ENCODE results near the gene CNOT10.
A peak's percentile ranks its signal among the peaks of the same experiment; 100 is the strongest.

CNOT10 gene

GRCh38 chr3:32818970-32819511 is 134.1 kb downstream of the CNOT10 start:
- peak overlapping the region; percentile 46 to 49 for H3K4me3 Mint-ChIP-seq
- H3K36me3 Mint-ChIP-seq (ENCODE audit: insufficient read depth): no peaks in the 10 kb centered on the region
- no peaks in the 10 kb centered on the region for H3K9me3 Mint-ChIP-seq
- ATAC-seq (replicated peaks) (no peak), DNase-seq (no peak)
- peaks cover 0 to 6% of the 10 kb centered on the region in 2 donors for H3K4me1 Mint-ChIP-seq (ENCODE audit: low read depth in 2 of 2)
- H3K27ac Mint-ChIP-seq: no peak overlapping the region
- H3K27me3 Mint-ChIP-seq: peaks cover 41 to 54% of the 10 kb centered on the region in 2 donors

- no peak overlapping the region for H3K27ac Mint-ChIP-seq
- peaks cover 0 to 4% of the 10 kb centered on the region in 2 donors for H3K4me1 Mint-ChIP-seq (ENCODE audit: low read depth in 2 of 2)
- peak overlapping the region; percentile 46 to 49 for H3K4me3 Mint-ChIP-seq
- no peaks in the 10 kb centered on the region for H3K9me3 Mint-ChIP-seq
- ATAC-seq (replicated peaks) (no peak), DNase-seq (no peak)
- H3K27me3 Mint-ChIP-seq: peaks cover 38 to 60% of the 10 kb centered on the region in 2 donors
- H3K36me3 Mint-ChIP-seq (ENCODE audit: insufficient read depth): no peaks in the 10 kb centered on the region
Measured at GRCh38 chr3:32819551-32820348, 134.8 kb downstream of the CNOT10 start.

GRCh38 chr3:32820430-32820829 is 135.4 kb downstream of the CNOT10 start:
- H3K27me3 Mint-ChIP-seq: peaks cover 35 to 61% of the 10 kb centered on the region in 2 donors
- H3K36me3 Mint-ChIP-seq (ENCODE audit: insufficient read depth): no peaks in the 10 kb centered on the region

GRCh38 chr3:32820971-32821685 is 136.1 kb downstream of the CNOT10 start:
- Mint-ChIP-seq H3K4me3 (no peak overlapping the region), H3K27me3 (peaks cover 28 to 54% of the 10 kb centered on the region in 2 donors), H3K9me3 (no peaks in the 10 kb centered on the region), H3K36me3 (ENCODE audit: insufficient read depth) (no peaks in the 10 kb centered on the region), H3K27ac (no peak overlapping the region), H3K4me1 (ENCODE audit: low read depth in 2 of 2) (peaks cover 0 to 4% of the 10 kb centered on the region in 2 donors)
- DNase-seq: no peak
- ATAC-seq (replicated peaks): no peak

More at GRCh38 chr3:32820430-32820829, 135.4 kb downstream of the CNOT10 start:
- Mint-ChIP-seq H3K9me3 (no peaks in the 10 kb centered on the region), H3K4me1 (ENCODE audit: low read depth in 2 of 2) (peaks cover 0 to 4% of the 10 kb centered on the region in 2 donors), H3K27ac (no peak overlapping the region), H3K4me3 (no peak overlapping the region)
- ATAC-seq (replicated peaks): no peak
- DNase-seq: no peak

- DNase-seq (no peak), ATAC-seq (replicated peaks) (no peak)
- Mint-ChIP-seq H3K27ac (no peak overlapping the region), H3K4me1 (ENCODE audit: low read depth in 2 of 2) (peaks cover 0 to 4% of the 10 kb centered on the region in 2 donors), H3K27me3 (peaks cover 27 to 47% of the 10 kb centered on the region in 2 donors), H3K9me3 (no peaks in the 10 kb centered on the region), H3K36me3 (ENCODE audit: insufficient read depth) (no peaks in the 10 kb centered on the region), H3K4me3 (no peak overlapping the region)
Measured at GRCh38 chr3:32821686-32822296, 136.8 kb downstream of the CNOT10 start.

- Mint-ChIP-seq H3K36me3 (ENCODE audit: insufficient read depth) (no peaks in the 10 kb centered on the region), H3K27ac (no peak overlapping the region), H3K4me1 (ENCODE audit: low read depth in 2 of 2) (peaks cover 0 to 4% of the 10 kb centered on the region in 2 donors), H3K4me3 (no peak overlapping the region), H3K9me3 (no peaks in the 10 kb centered on the region), H3K27me3 (peaks cover 36 to 50% of the 10 kb centered on the region in 2 donors)
- ATAC-seq (replicated peaks) (no peak), DNase-seq (no peak)
Measured at GRCh38 chr3:32822609-32823498, 137.9 kb downstream of the CNOT10 start.
